H1 (cell line): ENCODE data around the gene PLXDC2. TPM values are rescaled to one million over a fixed set of nuclear protein-coding genes. Genes with fewer than 3 reads are reported as not detected.

Experiments
- CTCF ChIA-PET: fragments of 300-600 bp; sonication (Branson Sonifier 250); formaldehyde crosslinking; loops from one replicate; lab custom pipeline; 2021; ENCODE audit not compliant: partially characterized antibody; lab: Charles Lee
- POLR2A ChIA-PET: fragments of 300-600 bp; sonication (Branson Sonifier 250); formaldehyde crosslinking; loops from one replicate; lab custom pipeline; 2021; ENCODE audit warnings: inconsistent platforms; ENCODE audit not compliant: partially characterized antibody; lab: Charles Lee
- DNase-seq, 2 experiments: peaks; one replicate each; pipeline versions ENCODE4 v3.0.0 to v3.0.0-alpha.2; 2010 to 2022; ENCODE audit warnings: low spot score in 2 of 2, low read depth in 1 of 2, mixed read lengths in 1 of 2
- FAIRE-seq: peaks from 2 replicates; lab custom pipeline; 2011; peaks lifted over from hg19 to GRCh38; lab: Jason Lieb, UNC
- H2AFZ ChIP-seq: 2 replicates; pipeline ENCODE4 v1.8.1; 2012; ENCODE audit warnings: low read length, inconsistent platforms
- H2AK5ac ChIP-seq: 2 replicates; pipeline ENCODE4 v1.6.1; 2013; ENCODE audit warnings: low read depth, low read length
- H2BK120ac ChIP-seq: replicated peaks from 2 replicates; pipeline ENCODE3; 2013; ENCODE audit warnings: low read depth, low read length, inconsistent platforms
- H2BK12ac ChIP-seq: 2 replicates; pipeline ENCODE4 v1.6.1; 2013; ENCODE audit warnings: low read depth, low read length
- H2BK15ac ChIP-seq: 2 replicates; pipeline ENCODE4 v1.6.1; 2013; ENCODE audit warnings: low read length
- H2BK20ac ChIP-seq: 2 replicates; pipeline ENCODE4 v1.6.1; 2013; ENCODE audit warnings: low read length
- H2BK5ac ChIP-seq: 2 replicates; pipeline ENCODE4 v1.6.1; 2013; ENCODE audit warnings: low read depth, low read length
- H3K14ac ChIP-seq: 2 replicates; pipeline ENCODE4 v1.6.1; 2013; ENCODE audit warnings: inconsistent platforms; ENCODE audit not compliant: insufficient read length
- H3K18ac ChIP-seq: 2 replicates; pipeline ENCODE4 v1.6.1; 2013; ENCODE audit warnings: low read length; ENCODE audit errors: extremely low read depth
- H3K23ac ChIP-seq: 2 replicates; pipeline ENCODE4 v1.6.1; 2013; ENCODE audit warnings: inconsistent platforms; ENCODE audit not compliant: insufficient read length
- H3K23me2 ChIP-seq: 2 replicates; pipeline ENCODE4 v1.6.1; 2013; ENCODE audit warnings: low read depth, low read length
- H3K27ac ChIP-seq: 2 replicates; pipeline ENCODE4 v1.6.1; 2011; ENCODE audit warnings: low read depth, low read length, inconsistent platforms
- H3K27me3 ChIP-seq, 4 experiments: replicated peaks in 1 of 4; 1 replicate in 1 of 4; 2 replicates in 3 of 4; pipeline versions ENCODE4 v1.6.1 to v1.8.1; 2011 to 2013; ENCODE audit warnings: low read length in 3 of 4, mild to moderate bottlenecking in 3 of 4, inconsistent platforms in 2 of 4, mixed read lengths in 2 of 4, moderate library complexity in 1 of 4; ENCODE audit not compliant: control insufficient read depth in 3 of 4, insufficient read depth in 3 of 4; ENCODE audit errors: extremely low read depth in 1 of 4
- H3K36me3 ChIP-seq, 4 experiments: 2 replicates each; pipeline versions ENCODE4 v1.6.1 to v1.8.1; 2011 to 2013; ENCODE audit warnings: mild to moderate bottlenecking in 4 of 4, low read length in 3 of 4, moderate library complexity in 2 of 4, control low read depth in 1 of 4, inconsistent platforms in 1 of 4; ENCODE audit not compliant: insufficient read depth in 4 of 4, control insufficient read depth in 2 of 4
- H3K4ac ChIP-seq: replicated peaks from 2 replicates; pipeline ENCODE3; 2013; ENCODE audit warnings: low read length, low read depth, mixed read lengths, inconsistent platforms; ENCODE audit not compliant: insufficient read length
- H3K4me1 ChIP-seq, 4 experiments: replicated peaks in 1 of 4; 1 replicate in 1 of 4; 2 replicates in 3 of 4; pipeline versions ENCODE4 v1.6.1 to v1.8.1; 2011 to 2013; ENCODE audit warnings: low read length in 3 of 4, inconsistent platforms in 2 of 4, mixed read lengths in 1 of 4; ENCODE audit not compliant: insufficient read depth in 4 of 4, control insufficient read depth in 3 of 4
- H3K4me2 ChIP-seq, 2 experiments: 2 replicates each; pipeline versions ENCODE4 v1.6.1 to v1.8.1; 2011 to 2013; ENCODE audit warnings: low read depth in 2 of 2, low read length in 2 of 2, control low read depth in 1 of 2, inconsistent platforms in 1 of 2, mild to moderate bottlenecking in 1 of 2; ENCODE audit not compliant: insufficient read depth in 1 of 2
- H3K4me3 ChIP-seq, 4 experiments: fragments of 200-600, 300-600 bp in 1 of 4; sonication (generic), shearing (Covaris generic), sonication (Bioruptor Twin) in 1 of 4; 2 replicates each; pipeline versions ENCODE4 v1.5.1 to v1.8.1; 2011 to 2016; ENCODE audit warnings: low read length in 4 of 4, low read depth in 3 of 4, control low read depth in 2 of 4, inconsistent platforms in 2 of 4, mild to moderate bottlenecking in 2 of 4, mixed read lengths in 1 of 4, moderate library complexity in 1 of 4; ENCODE audit not compliant: insufficient read depth in 2 of 4; ENCODE audit errors: extremely low read depth in 1 of 4
- H3K56ac ChIP-seq: replicated peaks from 2 replicates; pipeline ENCODE3; 2013; ENCODE audit warnings: low read depth, mild to moderate bottlenecking, mixed read lengths, low read length, inconsistent platforms; ENCODE audit not compliant: insufficient read length
- H3K79me1 ChIP-seq: 2 replicates; pipeline ENCODE4 v1.6.1; 2013; ENCODE audit warnings: low read depth, low read length, control low read depth
- H3K79me2 ChIP-seq, 2 experiments: 2 replicates each; pipeline versions ENCODE4 v1.6.1 to v1.8.1; 2012 to 2013; ENCODE audit warnings: low read length in 2 of 2, mild to moderate bottlenecking in 2 of 2, inconsistent platforms in 1 of 2; ENCODE audit not compliant: insufficient read depth in 2 of 2, control insufficient read depth in 1 of 2
- H3K9ac ChIP-seq, 4 experiments: replicated peaks in 1 of 4; 1 replicate in 1 of 4; 2 replicates in 3 of 4; pipeline versions ENCODE4 v1.6.1 to v1.8.1; 2011 to 2013; ENCODE audit warnings: low read depth in 3 of 4, low read length in 3 of 4, control low read depth in 2 of 4, mild to moderate bottlenecking in 2 of 4, moderate library complexity in 2 of 4, inconsistent platforms in 1 of 4; ENCODE audit errors: extremely low read depth in 1 of 4
- H3K9me3 ChIP-seq, 2 experiments: 2 replicates each; pipeline versions ENCODE4 v1.6.1 to v1.8.1; 2012 to 2013; ENCODE audit warnings: mild to moderate bottlenecking in 2 of 2, moderate library complexity in 2 of 2, control low read depth in 1 of 2, inconsistent platforms in 1 of 2, low read depth in 1 of 2, low read length in 1 of 2, mixed read lengths in 1 of 2; ENCODE audit not compliant: insufficient read depth in 2 of 2
- H4K20me1 ChIP-seq, 2 experiments: replicated peaks in 1 of 2; 2 replicates each; pipeline versions ENCODE3 to v1.8.1; 2011 to 2013; ENCODE audit warnings: inconsistent platforms in 2 of 2, low read length in 2 of 2, mild to moderate bottlenecking in 1 of 2; ENCODE audit not compliant: insufficient read depth in 2 of 2, control insufficient read depth in 1 of 2
- H4K5ac ChIP-seq: 2 replicates; pipeline ENCODE4 v1.6.1; 2013; ENCODE audit warnings: low read length, low read depth, mixed read lengths, inconsistent platforms; ENCODE audit not compliant: insufficient read length
- H4K8ac ChIP-seq: 2 replicates; pipeline ENCODE4 v1.8.0; 2013; ENCODE audit warnings: mild to moderate bottlenecking, moderate library complexity, low read length, inconsistent platforms; ENCODE audit not compliant: insufficient read depth; ENCODE audit errors: extremely low read depth
- H4K91ac ChIP-seq: replicated peaks from 2 replicates; pipeline ENCODE3; 2013; ENCODE audit warnings: low read length, mixed read lengths, inconsistent platforms; ENCODE audit not compliant: insufficient read length
- JUND ChIP-seq: IDR thresholded peaks from 2 replicates; pipeline ENCODE4 v1.6.1; 2011; ENCODE audit warnings: mild to moderate bottlenecking, improper control_type of control experiment, low read length
- KDM1A ChIP-seq: fragments of 200-600, 300-600 bp; sonication (generic); IDR thresholded peaks from 2 replicates; pipeline ENCODE4 v1.7.1; 2016; ENCODE audit warnings: mild to moderate bottlenecking, low read length, borderline replicate concordance
- MAFK ChIP-seq: IDR thresholded peaks from 2 replicates; pipeline ENCODE4 v1.6.1; 2012; ENCODE audit warnings: low read depth, mild to moderate bottlenecking, improper control_type of control experiment, low read length
- POLR2A ChIP-seq, 2 experiments: IDR thresholded peaks; 1 replicate in 1 of 2; 2 replicates in 1 of 2; pipeline ENCODE4 v1.6.1; 2011; ENCODE audit warnings: low read depth in 2 of 2, low read length in 2 of 2, mild to moderate bottlenecking in 2 of 2; ENCODE audit errors: control extremely low read depth in 1 of 2
- WGBS, 2 experiments: shearing (Covaris generic) in 1 of 2; methylation state at CpG; one replicate each; pipeline versions ENCODE4 v1.1.6 to v1.1.7; 2013 to 2015; ENCODE audit warnings: low lambda C conversion rate in 2 of 2, mixed read lengths in 2 of 2, inconsistent platforms in 1 of 2, low coverage in 1 of 2, missing lambda C conversion rate in 1 of 2; ENCODE audit not compliant: insufficient replicate concordance in 2 of 2, insufficient coverage in 1 of 2, insufficient read length in 1 of 2; ENCODE audit errors: extremely low coverage in 1 of 2, missing lambda C conversion rate in 1 of 2; 5-methylcytosine and 5-hydroxymethylcytosine counted together
- polyA plus RNA-seq, 7 experiments: library from polyadenylated mRNA; depleted of rRNA in 3 of 7; stranded (reverse) in 5 of 7; unstranded in 2 of 7; fragments of >200 nt in 5 of 7; fragments of 200-250 nt in 2 of 7; gene quantifications; 1 replicate in 5 of 7; 2 replicates in 1 of 7; 4 replicates in 1 of 7; pipeline versions ENCODE4 v1.2.1 to v1.2.3, GENCODE V29; 2011 to 2013; ENCODE audit warnings: missing spikeins in 2 of 7, mixed read lengths in 2 of 7
- total RNA-seq: library from RNA; stranded (reverse); fragmentation: NEBNext Ultra II Directional; extraction: Animal tissue kit (Norgen Biotek cat#: 25700); gene quantifications from 2 replicates; pipeline ENCODE4 v1.2.1, GENCODE V29; 2021

PLXDC2 gene
- total and polyA plus RNA-seq, 2 of the 8 experiments (the other 6 are each of a cell fraction or from before 2014, with no cell fraction given): 23.0 to 40.5 TPM

- Histone ChIP-seq H4K5ac (no peak overlapping the region), H4K20me1 (peaks cover 0 to 3% of the 10 kb centered on the region in 2 experiments), H3K36me3 (no peaks in the 10 kb centered on the region; a peak in 1 of 8 replicates), H3K27me3 (no peaks in the 10 kb centered on the region), H3K79me2 (peaks cover 0 to 78% of the 10 kb centered on the region in 2 experiments; a peak in 3 of 4 replicates), H3K4me2 (no peak overlapping the region), H3K23ac (no peak overlapping the region), H2BK20ac (no peak overlapping the region), H4K8ac (no peak overlapping the region), H2BK5ac (no peak overlapping the region), H3K9me3 (no peaks in the 10 kb centered on the region), H3K14ac (no peak overlapping the region), H3K18ac (no peak overlapping the region), H3K9ac (no peak overlapping the region), H3K4me3 (no peak overlapping the region), H2AK5ac (no peak overlapping the region), H2BK12ac (no peak overlapping the region), H2AFZ (no peak overlapping the region), H2BK120ac (no peak overlapping the region), H3K4ac (no peak overlapping the region), H2BK15ac (no peak overlapping the region), H3K27ac (no peak overlapping the region), H3K23me2 (no peaks in the 10 kb centered on the region), H3K4me1 (peaks cover 0 to 9% (median 0%) of the 10 kb centered on the region in 4 experiments; a peak in 3 of 7 replicates), H4K91ac (no peak overlapping the region), H3K56ac (no peak overlapping the region), H3K79me1 (no peaks in the 10 kb centered on the region; the same call in 1 of the 2 replicates)
- POLR2A ChIA-PET: no interaction called here
- FAIRE-seq (no peak), DNase-seq (no peak)
- CTCF ChIA-PET: interaction anchor here (1.0 to 1.1 kb wide), 2 partner anchors 12 to 84 kb away, joined by 3 read pairs; no protein-coding TSS in a partner anchor
- TF ChIP-seq KDM1A (no peak), MAFK (no peak), POLR2A (IDR thresholded peaks at IDR 0.05; ENCODE audit: control extremely low read depth in 1 of 2, low read depth in 2 of 2, low read length in 2 of 2) (no peak), JUND (no peak)
- WGBS, 2 experiments: 98% methylated on average over 3 of the region's 3 CpGs; no CpG with 5 or more reads in 1 of the 2 experiments
These were observed 79.3 kb downstream of the PLXDC2 start for GRCh38 chr10:19895500-19895899.
